MCF 10A (cell line): ENCODE measurements around the gene DDX25. TPM values are rescaled to one million over a fixed set of nuclear protein-coding genes. Genes with fewer than 3 reads are reported as not detected.

ENCODE experiments used
- BruUV-seq: library from RNA; stranded (reverse); fragments of 400-500 nt; replicated peaks from 2 replicates; lab custom pipeline; 2021; lab: Mats Ljungman, UMichigan
- CTCF ChIA-PET: fragments of 300-600 bp; sonication (Branson Sonifier 250); formaldehyde crosslinking; extraction: SDS; loops from one replicate; lab custom pipeline; 2021; ENCODE audit warnings: antibody characterized with exemption, inconsistent platforms; lab: Yijun Ruan, JAX
- POLR2A ChIA-PET: fragments of 300-600, 350-650 bp; sonication (Branson Sonifier 250); formaldehyde crosslinking; extraction: SDS; loops from one replicate; lab custom pipeline; 2020; ENCODE audit warnings: antibody characterized with exemption, inconsistent platforms; lab: Yijun Ruan, JAX
- DNase-seq: peaks from one replicate; pipeline ENCODE4 v3.0.0-alpha.2; 2018; ENCODE audit not compliant: unreplicated experiment
- H3K27ac Mint-ChIP-seq: one replicate; pipeline ENCODE4 v1.8.0; 2022; ENCODE audit warnings: mild to moderate bottlenecking, low read depth, mixed read lengths; ENCODE audit not compliant: unreplicated experiment
- H3K27me3 Mint-ChIP-seq: one replicate; pipeline ENCODE4 v1.8.0; 2022; ENCODE audit warnings: mixed read lengths; ENCODE audit not compliant: insufficient read depth, unreplicated experiment
- H3K36me3 Mint-ChIP-seq: one replicate; pipeline ENCODE4 v1.8.0; 2022; ENCODE audit warnings: mild to moderate bottlenecking, moderate library complexity, mixed read lengths; ENCODE audit not compliant: insufficient read depth, unreplicated experiment
- H3K4me1 Mint-ChIP-seq: one replicate; pipeline ENCODE4 v1.8.0; 2022; ENCODE audit warnings: mixed read lengths; ENCODE audit not compliant: insufficient read depth, unreplicated experiment
- H3K4me3 Mint-ChIP-seq: one replicate; pipeline ENCODE4 v1.8.0; 2022; ENCODE audit warnings: mild to moderate bottlenecking, moderate library complexity, mixed read lengths; ENCODE audit not compliant: unreplicated experiment
- H3K9me3 Mint-ChIP-seq: one replicate; pipeline ENCODE4 v1.8.0; 2022; ENCODE audit warnings: mixed read lengths; ENCODE audit not compliant: unreplicated experiment
- CTCF ChIP-seq: fragments of 200-600 bp; IDR thresholded peaks from one replicate; pipeline ENCODE4 v1.8.0; 2022; ENCODE audit warnings: antibody characterized with exemption, mild to moderate bottlenecking; ENCODE audit not compliant: unreplicated experiment
- intact Hi-C: fragments of 100-400 bp; cut with micrococcal nuclease; formaldehyde crosslinking; loops from 2 replicates; pipeline ENCODE4 v1.14.1; 2022
- total RNA-seq: library from RNA; stranded (reverse); gene quantifications from 2 replicates; pipeline ENCODE4 v1.2.3, GENCODE V29; 2022

The DDX25 gene
- total RNA-seq, 1 experiment from 2014 or later, result not detected

DNA sequence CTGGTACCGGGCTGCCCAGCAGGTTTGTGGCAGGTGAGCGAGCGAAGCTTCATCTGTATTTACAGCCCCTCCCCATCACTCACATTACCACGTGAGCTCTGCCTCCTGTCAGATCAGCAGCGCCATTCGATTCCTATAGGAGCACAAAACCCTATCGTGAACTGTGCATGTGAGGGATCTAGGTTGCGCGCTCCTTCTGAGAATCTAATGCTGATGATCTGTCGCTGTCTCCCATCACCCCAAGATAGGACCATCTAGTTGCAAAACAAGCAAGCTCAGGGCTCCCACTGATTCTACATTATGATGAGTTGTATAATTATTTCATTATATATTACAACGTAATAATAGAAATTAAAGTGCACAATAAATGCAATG lies 25.8 kb downstream of the DDX25 start:
- no peak for DNase-seq
- Mint-ChIP-seq H3K36me3 (no peaks in the 10 kb centered on the region), H3K9me3 (no peaks in the 10 kb centered on the region), H3K4me3 (no peak overlapping the region), H3K4me1 (peaks cover 5% of the 10 kb centered on the region), H3K27me3 (peaks cover 34% of the 10 kb centered on the region), H3K27ac (no peak overlapping the region)
- TF ChIP-seq CTCF, result no peak
- no TSS peak for BruUV-seq
- POLR2A ChIA-PET, result interaction anchor here (0.7 kb wide), 1 partner anchor 85 kb away, joined by 3 read pairs; no protein-coding TSS in a partner anchor
- intact Hi-C loops, result no loop called here
- CTCF ChIA-PET, result interaction anchor here (0.8 to 4.0 kb wide), 4 partner anchors 11 to 264 kb away, joined by 3 to 30 read pairs (median 6); no protein-coding TSS in a partner anchor

- Mint-ChIP-seq H3K27me3 (peaks cover 23% of the 10 kb centered on the region), H3K36me3 (no peaks in the 10 kb centered on the region), H3K4me1 (no peaks in the 10 kb centered on the region), H3K9me3 (no peaks in the 10 kb centered on the region), H3K4me3 (no peak overlapping the region), H3K27ac (no peak overlapping the region)
- CTCF ChIA-PET, result interaction anchor here (0.6 to 2.2 kb wide), 6 partner anchors 8 to 284 kb away, joined by 3 to 13 read pairs (median 8); no protein-coding TSS in a partner anchor
- TF ChIP-seq CTCF, result no peak
- intact Hi-C loops, result no loop called here
- no TSS peak for BruUV-seq
- DNase-seq, result no peak
- POLR2A ChIA-PET, result no interaction called here
Measured at GRCh38 chr11:125931116-125931515, 26.8 kb downstream of the DDX25 start.

DNA sequence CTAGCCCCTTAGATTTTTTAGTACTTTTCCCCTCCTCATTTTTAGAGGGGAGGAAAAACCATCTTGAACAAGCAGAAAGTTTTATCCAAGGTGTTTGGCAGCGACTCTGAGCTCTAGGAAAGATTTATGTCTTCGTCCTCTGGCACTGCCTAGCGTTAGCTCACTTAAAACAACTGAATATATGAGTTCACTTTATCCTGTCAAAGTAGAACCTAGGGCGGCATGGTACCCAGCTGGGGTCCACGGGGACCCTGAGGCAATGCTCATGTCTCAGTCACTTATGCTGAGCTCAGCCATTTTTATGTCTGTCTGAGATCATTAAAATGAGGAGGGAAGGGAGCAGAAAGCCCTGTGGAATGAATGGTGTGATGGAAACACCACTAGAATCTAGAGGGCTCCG lies 27.4 kb downstream of the DDX25 start:
- no peaks in the 10 kb centered on the region for H3K4me1 Mint-ChIP-seq
- H3K27ac Mint-ChIP-seq, result no peak overlapping the region
- POLR2A ChIA-PET, result interaction anchor here (0.6 kb wide), 1 partner anchor 71 kb away, joined by 3 read pairs; no protein-coding TSS in a partner anchor
- no TSS peak for BruUV-seq
- no peaks in the 10 kb centered on the region for H3K9me3 Mint-ChIP-seq
- DNase-seq, result no peak
- CTCF ChIA-PET, result interaction anchor here (0.6 to 2.2 kb wide), 5 partner anchors 8 to 262 kb away, joined by 3 to 13 read pairs (median 9); no protein-coding TSS in a partner anchor
- peaks cover 17% of the 10 kb centered on the region for H3K27me3 Mint-ChIP-seq
- no peak for TF ChIP-seq CTCF
- H3K4me3 Mint-ChIP-seq, result no peak overlapping the region
- intact Hi-C loops, result no loop called here
- H3K36me3 Mint-ChIP-seq, result no peaks in the 10 kb centered on the region

DNA sequence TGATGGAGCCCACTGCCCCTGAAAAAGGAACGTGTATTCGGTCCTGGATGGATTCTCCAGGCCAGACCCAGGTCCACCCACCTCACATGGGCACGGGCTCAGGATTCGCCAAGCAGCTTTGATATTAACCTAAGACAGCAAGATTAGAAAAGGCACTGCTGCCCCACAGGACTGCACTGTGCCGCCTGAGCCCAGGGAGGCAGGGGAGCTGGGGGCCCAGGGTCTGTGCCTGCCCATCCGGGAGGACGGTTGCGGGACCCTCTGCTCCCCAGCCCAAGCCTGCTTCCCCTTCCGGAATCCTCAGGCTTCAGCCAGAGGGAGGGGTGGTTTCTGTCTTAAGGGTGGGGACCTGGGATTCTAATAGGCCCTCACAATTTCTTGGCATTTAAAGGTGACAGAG lies 28.0 kb downstream of the DDX25 start:
- CTCF ChIA-PET, result interaction anchor here (1.1 to 2.2 kb wide), 4 partner anchors 9 to 129 kb away, joined by 3 to 13 read pairs (median 8); no protein-coding TSS in a partner anchor
- no TSS peak for BruUV-seq

More for the DNA sequence above, 28.0 kb downstream of the DDX25 start:
- DNase-seq, result no peak
- Mint-ChIP-seq H3K27ac (no peak overlapping the region), H3K36me3 (no peaks in the 10 kb centered on the region), H3K4me3 (no peak overlapping the region), H3K9me3 (no peaks in the 10 kb centered on the region), H3K4me1 (no peaks in the 10 kb centered on the region), H3K27me3 (peaks cover 11% of the 10 kb centered on the region)
- intact Hi-C loops, result no loop called here
- TF ChIP-seq CTCF, result no peak
- POLR2A ChIA-PET, result interaction anchor here (0.6 kb wide), 1 partner anchor 71 kb away, joined by 3 read pairs; no protein-coding TSS in a partner anchor
